Brain microvascular endothelial cell (primary cell): ENCODE results near the gene SKIDA1.
A peak's percentile ranks its signal among the peaks of the same experiment; 100 is the strongest.

Experiments
- DNase-seq: peaks from one replicate; pipeline ENCODE4 v3.0.0-alpha.2; 2020
- H3K27ac ChIP-seq: fragments of 250-450 bp; sonication (Bioruptor Pico); 2 replicates; pipeline ENCODE4 v1.5.1; 2020; ENCODE audit warnings: mild to moderate bottlenecking, moderate library complexity
- H3K27me3 ChIP-seq: fragments of 250-450 bp; sonication (Bioruptor Pico); replicated peaks from 2 replicates; pipeline ENCODE4 v1.5.1; 2020; ENCODE audit warnings: mild to moderate bottlenecking
- H3K36me3 ChIP-seq: fragments of 250-450 bp; sonication (Bioruptor Pico); replicated peaks from 2 replicates; pipeline ENCODE4 v1.5.1; 2020; ENCODE audit warnings: mild to moderate bottlenecking
- H3K4me3 ChIP-seq: 2 replicates; pipeline ENCODE4 v1.5.1; 2011; ENCODE audit warnings: low read depth, mild to moderate bottlenecking, control low read depth, low read length, moderate library complexity
- CTCF ChIP-seq: IDR thresholded peaks from 2 replicates; pipeline ENCODE4 v1.5.1; 2011; ENCODE audit warnings: low read depth, mild to moderate bottlenecking, moderate library complexity, low read length, control low read depth, inconsistent platforms; ENCODE audit errors: missing control alignments
- in situ Hi-C: cut with HindIII; loops from 2 replicates; pipeline ENCODE4 v1.10.0; 2017; ENCODE audit warnings: low sequenced_read_pairs, low pct_ligation_motif_present

Gene SKIDA1

GRCh38 chr10:21519397-21519933, 6.0 kb downstream of the SKIDA1 start:
- peak overlapping the region; percentile 57 for H3K27ac ChIP-seq
- H3K4me3 ChIP-seq = peak overlapping the region; percentile 68
- no peaks in the 10 kb centered on the region for H3K27me3 ChIP-seq
- no peak for DNase-seq
- H3K36me3 ChIP-seq = no peaks in the 10 kb centered on the region
- TF ChIP-seq CTCF = no peak
- in situ Hi-C loops = loop anchor here (25.0 kb wide), 2 partner anchors 232 to 418 kb away; no protein-coding TSS in a partner anchor

GRCh38 chr10:21518641-21519396, 6.7 kb downstream of the SKIDA1 start:
- peak overlapping the region; percentile 29 for H3K27ac ChIP-seq
- no peak for TF ChIP-seq CTCF
- DNase-seq = no peak

GRCh38 chr10:21518149-21518640, 7.3 kb downstream of the SKIDA1 start:
- in situ Hi-C loops = loop anchor here (25.0 kb wide), 2 partner anchors 231 to 419 kb away; no protein-coding TSS in a partner anchor
- Histone ChIP-seq H3K36me3 (no peaks in the 10 kb centered on the region), H3K27me3 (no peaks in the 10 kb centered on the region), H3K4me3 (peak overlapping the region; percentile 68), H3K27ac (peak overlapping the region; percentile 29)
- DNase-seq = no peak
- no peak for TF ChIP-seq CTCF

More at GRCh38 chr10:21518641-21519396, 6.7 kb downstream of the SKIDA1 start:
- in situ Hi-C loops = loop anchor here (25.0 kb wide), 2 partner anchors 232 to 418 kb away; no protein-coding TSS in a partner anchor
- no peaks in the 10 kb centered on the region for H3K27me3 ChIP-seq
- H3K36me3 ChIP-seq = no peaks in the 10 kb centered on the region
- peak overlapping the region; percentile 68 for H3K4me3 ChIP-seq

GRCh38 chr10:21517134-21518031, 8.1 kb downstream of the SKIDA1 start:
- H3K4me3 ChIP-seq = peak overlapping the region; percentile 68
- H3K36me3 ChIP-seq = no peaks in the 10 kb centered on the region
- in situ Hi-C loops = loop anchor here (25.0 kb wide), 2 partner anchors 230 to 420 kb away; no protein-coding TSS in a partner anchor
- no peak for DNase-seq
- no peaks in the 10 kb centered on the region for H3K27me3 ChIP-seq
- TF ChIP-seq CTCF = no peak
- peak overlapping the region; percentile 2 for H3K27ac ChIP-seq

- no peaks in the 10 kb centered on the region for H3K36me3 ChIP-seq
- in situ Hi-C loops = loop anchor here (25.0 kb wide), 2 partner anchors 229 to 421 kb away; no protein-coding TSS in a partner anchor
- H3K4me3 ChIP-seq = peak overlapping the region; percentile 68
- H3K27me3 ChIP-seq = no peaks in the 10 kb centered on the region
- no peak for TF ChIP-seq CTCF
- no peak overlapping the region for H3K27ac ChIP-seq
- no peak for DNase-seq
These were observed 9.0 kb downstream of the SKIDA1 start for GRCh38 chr10:21516242-21517131.
